ENCODE results near the gene EFNA2.

EFNA2 gene

GRCh38 chr19:1267477-1268225, 18.0 kb upstream of the EFNA2 start:
- DNase-seq (ENCODE audit: low read depth) = no peak
- H3K4me3 ChIP-seq (ENCODE audit: low read length) = peak overlapping the region; percentile 39
- no peak for TF ChIP-seq CTCF (IDR thresholded peaks at IDR 0.05; ENCODE audit: insufficient read depth, low read depth, low read length, missing control alignments)

GRCh38 chr19:1268226-1269064, 17.2 kb upstream of the EFNA2 start:
- TF ChIP-seq CTCF (IDR thresholded peaks at IDR 0.05; ENCODE audit: insufficient read depth, low read depth, low read length, missing control alignments) = no peak
- no peak for DNase-seq (ENCODE audit: low read depth)
- H3K4me3 ChIP-seq (ENCODE audit: low read length) = peak overlapping the region; percentile 13

- no peak for TF ChIP-seq CTCF (IDR thresholded peaks at IDR 0.05; ENCODE audit: insufficient read depth, low read depth, low read length, missing control alignments)
- peak; percentile 99 for DNase-seq (ENCODE audit: low read depth)
- peak within 1 kb of the TSS; percentile 75 for H3K4me3 ChIP-seq (ENCODE audit: low read length)
These were observed 16.6 kb upstream of the EFNA2 start, which contains the start of gene CIRBP for GRCh38 chr19:1269065-1269477. CIRBP (plus strand) TSS chr19:1269332; CDS start chr19:1270934, 1,602 bp downstream.

- peak; percentile 14 for TF ChIP-seq CTCF (IDR thresholded peaks at IDR 0.05; ENCODE audit: insufficient read depth, low read depth, low read length, missing control alignments)
- peak overlapping the region; percentile 75 for H3K4me3 ChIP-seq (ENCODE audit: low read length)
- DNase-seq (ENCODE audit: low read depth) = peak; percentile 75
These were observed 16.0 kb upstream of the EFNA2 start for GRCh38 chr19:1269478-1270212.

GRCh38 chr19:1270213-1270853, 15.3 kb upstream of the EFNA2 start:
- no peak for DNase-seq (ENCODE audit: low read depth)
- peak overlapping the region; percentile 75 for H3K4me3 ChIP-seq (ENCODE audit: low read length)
- TF ChIP-seq CTCF (IDR thresholded peaks at IDR 0.05; ENCODE audit: insufficient read depth, low read depth, low read length, missing control alignments) = no peak

- TF ChIP-seq CTCF (IDR thresholded peaks at IDR 0.05; ENCODE audit: insufficient read depth, low read depth, low read length, missing control alignments) = no peak
- H3K4me3 ChIP-seq (ENCODE audit: low read length) = peak overlapping the region; percentile 75
- DNase-seq (ENCODE audit: low read depth) = no peak
These were observed 14.7 kb upstream of the EFNA2 start for GRCh38 chr19:1270854-1271527.
